Peyer's patch (tissue), 4 donors: Measurements from ENCODE around the gene ATXN3L. TPM values are rescaled to one million over a fixed set of nuclear protein-coding genes. Genes with fewer than 3 reads are reported as not detected.

Source experiments
- DNase-seq, 3 donors: peaks; one replicate each; pipeline ENCODE4 v3.0.0-alpha.2; 2017 to 2019
- H3K27ac ChIP-seq, 4 donors: fragments of 200-600 bp; sonication (generic); one replicate each; pipeline ENCODE4 v1.5.1; 2016 to 2019
- H3K27me3 ChIP-seq, 2 donors: fragments of 200-600 bp; sonication (generic); one replicate each; pipeline ENCODE4 v1.5.1; 2019
- H3K36me3 ChIP-seq, 3 donors: fragments of 200-600 bp; sonication (generic); one replicate each; pipeline ENCODE4 v1.5.1; 2016 to 2019
- H3K4me1 ChIP-seq, 4 donors: fragments of 200-600 bp; sonication (generic); one replicate each; pipeline ENCODE4 v1.5.1; 2016 to 2019
- H3K4me3 ChIP-seq, 4 donors: fragments of 200-600 bp; sonication (generic); 1 replicate in 3 of 4; 2 replicates in 1 of 4; pipeline ENCODE4 v1.5.1; 2016 to 2019; ENCODE audit warnings: mild to moderate bottlenecking in 1 of 4
- H3K9me3 ChIP-seq, 4 donors: fragments of 200-600 bp; sonication (generic); one replicate each; pipeline ENCODE4 v1.5.1; 2016 to 2019; ENCODE audit warnings: mild to moderate bottlenecking in 1 of 4
- CTCF ChIP-seq, 6 experiments: fragments of 450-650 bp in 4 of 6; fragments of 200-600 bp in 2 of 6; sonication (generic) in 1 of 6; IDR thresholded peaks; one replicate each; pipeline ENCODE4 v1.5.1; 2017 to 2019; ENCODE audit warnings: antibody characterized with exemption in 6 of 6, mild to moderate bottlenecking in 3 of 6, moderate library complexity in 1 of 6
- POLR2A ChIP-seq, 2 donors: fragments of 450-650 bp; IDR thresholded peaks; one replicate each; pipeline ENCODE4 v1.5.1; 2017; ENCODE audit warnings: antibody characterized with exemption in 2 of 2, mild to moderate bottlenecking in 2 of 2, moderate library complexity in 2 of 2
- total RNA-seq, 4 donors: library from RNA; depleted of rRNA; stranded (reverse); fragments of >200 nt; gene quantifications; one replicate each; pipeline ENCODE4 v1.1.0, GENCODE V29; 2016

ATXN3L gene
- total RNA-seq, 4 donors from 2014 or later = not detected

- no peaks in the 10 kb centered on the region for H3K36me3 ChIP-seq
- H3K27me3 ChIP-seq = no peaks in the 10 kb centered on the region
- TF ChIP-seq POLR2A (IDR thresholded peaks at IDR 0.05) (no peak), CTCF (IDR thresholded peaks at IDR 0.05) (no peak)
- DNase-seq = no peak
- H3K27ac ChIP-seq = no peak overlapping the region
- H3K4me1 ChIP-seq = no peaks in the 10 kb centered on the region
- H3K4me3 ChIP-seq = no peak overlapping the region
- no peaks in the 10 kb centered on the region for H3K9me3 ChIP-seq
Observed at GRCh38 chrX:13271511-13271910, 48.3 kb downstream of the ATXN3L start.

- TF ChIP-seq POLR2A (IDR thresholded peaks at IDR 0.05) = no peak
- no peak for TF ChIP-seq CTCF (IDR thresholded peaks at IDR 0.05)
- H3K4me1 ChIP-seq = no peaks in the 10 kb centered on the region
- no peaks in the 10 kb centered on the region for H3K27me3 ChIP-seq
- H3K36me3 ChIP-seq = no peaks in the 10 kb centered on the region
- no peak overlapping the region for H3K4me3 ChIP-seq
- no peak for DNase-seq
- no peak overlapping the region for H3K27ac ChIP-seq
- H3K9me3 ChIP-seq = no peaks in the 10 kb centered on the region
Observed at GRCh38 chrX:13270360-13270759, 49.5 kb downstream of the ATXN3L start.

- no peaks in the 10 kb centered on the region for H3K36me3 ChIP-seq
- DNase-seq = no peak
- no peaks in the 10 kb centered on the region for H3K9me3 ChIP-seq
- no peak overlapping the region for H3K27ac ChIP-seq
- TF ChIP-seq POLR2A (IDR thresholded peaks at IDR 0.05) (no peak), CTCF (IDR thresholded peaks at IDR 0.05) (no peak)
- no peaks in the 10 kb centered on the region for H3K4me1 ChIP-seq
- H3K4me3 ChIP-seq = no peak overlapping the region
- no peaks in the 10 kb centered on the region for H3K27me3 ChIP-seq
Observed at GRCh38 chrX:13268874-13269273, 51.0 kb downstream of the ATXN3L start.

Other genes starting within 250 kb of the ATXN3L start
- gene EGFL6, start 249.5 kb upstream of the ATXN3L start, total RNA-seq = not detected